Measurements from ENCODE around the gene CCND1. TPM values are rescaled to one million over a fixed set of nuclear protein-coding genes. Genes with fewer than 3 reads are reported as not detected.

The CCND1 gene
- total RNA-seq, 3 donors from 2014 or later (not counting 1 experiment from before 2014, with no cell fraction given), result 1.4 to 2.3 (median 2.3) TPM

DNA sequence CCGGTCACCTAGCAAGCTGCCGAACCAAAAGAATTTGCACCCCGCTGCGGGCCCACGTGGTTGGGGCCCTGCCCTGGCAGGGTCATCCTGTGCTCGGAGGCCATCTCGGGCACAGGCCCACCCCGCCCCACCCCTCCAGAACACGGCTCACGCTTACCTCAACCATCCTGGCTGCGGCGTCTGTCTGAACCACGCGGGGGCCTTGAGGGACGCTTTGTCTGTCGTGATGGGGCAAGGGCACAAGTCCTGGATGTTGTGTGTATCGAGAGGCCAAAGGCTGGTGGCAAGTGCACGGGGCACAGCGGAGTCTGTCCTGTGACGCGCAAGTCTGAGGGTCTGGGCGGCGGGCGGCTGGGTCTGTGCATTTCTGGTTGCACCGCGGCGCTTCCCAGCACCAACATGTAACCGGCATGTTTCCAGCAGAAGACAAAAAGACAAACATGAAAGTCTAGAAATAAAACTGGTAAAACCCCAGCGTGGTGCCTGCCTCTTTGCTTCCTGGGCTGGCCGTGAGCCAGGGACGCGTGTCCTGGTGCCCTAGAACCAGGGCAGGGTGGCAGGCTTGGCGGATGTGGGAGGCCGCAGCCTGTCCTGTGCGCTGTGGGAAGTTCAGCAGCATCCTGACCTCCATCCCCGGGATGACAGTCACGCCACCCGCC, 13.2 kb downstream of the CCND1 start:
- H3K9me3 ChIP-seq (ENCODE audit: control insufficient read depth, insufficient read depth, low read length), result no peaks in the 10 kb centered on the region
- no peaks in the 10 kb centered on the region for H3K4me1 ChIP-seq (ENCODE audit: control insufficient read depth, insufficient read depth, low read length)
- TF ChIP-seq, protein P1, sequence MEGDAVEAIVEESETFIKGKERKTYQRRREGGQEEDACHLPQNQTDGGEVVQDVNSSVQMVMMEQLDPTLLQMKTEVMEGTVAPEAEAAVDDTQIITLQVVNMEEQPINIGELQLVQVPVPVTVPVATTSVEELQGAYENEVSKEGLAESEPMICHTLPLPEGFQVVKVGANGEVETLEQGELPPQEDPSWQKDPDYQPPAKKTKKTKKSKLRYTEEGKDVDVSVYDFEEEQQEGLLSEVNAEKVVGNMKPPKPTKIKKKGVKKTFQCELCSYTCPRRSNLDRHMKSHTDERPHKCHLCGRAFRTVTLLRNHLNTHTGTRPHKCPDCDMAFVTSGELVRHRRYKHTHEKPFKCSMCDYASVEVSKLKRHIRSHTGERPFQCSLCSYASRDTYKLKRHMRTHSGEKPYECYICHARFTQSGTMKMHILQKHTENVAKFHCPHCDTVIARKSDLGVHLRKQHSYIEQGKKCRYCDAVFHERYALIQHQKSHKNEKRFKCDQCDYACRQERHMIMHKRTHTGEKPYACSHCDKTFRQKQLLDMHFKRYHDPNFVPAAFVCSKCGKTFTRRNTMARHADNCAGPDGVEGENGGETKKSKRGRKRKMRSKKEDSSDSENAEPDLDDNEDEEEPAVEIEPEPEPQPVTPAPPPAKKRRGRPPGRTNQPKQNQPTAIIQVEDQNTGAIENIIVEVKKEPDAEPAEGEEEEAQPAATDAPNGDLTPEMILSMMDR (IDR thresholded peaks at IDR 0.05), result no peak
- H3K27me3 ChIP-seq (ENCODE audit: control insufficient read depth, insufficient read depth, low read length), result no peaks in the 10 kb centered on the region
- 90% methylated on average over 38 of the region's 38 CpGs for WGBS (ENCODE audit: insufficient coverage)
- intact Hi-C loops (cut with micrococcal nuclease), result no loop called here
- ATAC-seq (no peak), DNase-seq (no peak)
- H3K36me3 ChIP-seq (ENCODE audit: control insufficient read depth, insufficient read depth, low read length), result no peaks in the 10 kb centered on the region
- Mint-ChIP-seq H3K4me3 (no peak overlapping the region), H3K36me3 (no peaks in the 10 kb centered on the region), H3K4me1 (no peaks in the 10 kb centered on the region), H3K27ac (no peak overlapping the region), H3K9me3 (no peaks in the 10 kb centered on the region), H3K27me3 (ENCODE audit: low read depth in 2 of 2) (no peaks in the 10 kb centered on the region)
- no peak overlapping the region for H3K4me3 ChIP-seq (ENCODE audit: low read length)
- no peak overlapping the region for H3K27ac ChIP-seq (ENCODE audit: low read length)

DNA sequence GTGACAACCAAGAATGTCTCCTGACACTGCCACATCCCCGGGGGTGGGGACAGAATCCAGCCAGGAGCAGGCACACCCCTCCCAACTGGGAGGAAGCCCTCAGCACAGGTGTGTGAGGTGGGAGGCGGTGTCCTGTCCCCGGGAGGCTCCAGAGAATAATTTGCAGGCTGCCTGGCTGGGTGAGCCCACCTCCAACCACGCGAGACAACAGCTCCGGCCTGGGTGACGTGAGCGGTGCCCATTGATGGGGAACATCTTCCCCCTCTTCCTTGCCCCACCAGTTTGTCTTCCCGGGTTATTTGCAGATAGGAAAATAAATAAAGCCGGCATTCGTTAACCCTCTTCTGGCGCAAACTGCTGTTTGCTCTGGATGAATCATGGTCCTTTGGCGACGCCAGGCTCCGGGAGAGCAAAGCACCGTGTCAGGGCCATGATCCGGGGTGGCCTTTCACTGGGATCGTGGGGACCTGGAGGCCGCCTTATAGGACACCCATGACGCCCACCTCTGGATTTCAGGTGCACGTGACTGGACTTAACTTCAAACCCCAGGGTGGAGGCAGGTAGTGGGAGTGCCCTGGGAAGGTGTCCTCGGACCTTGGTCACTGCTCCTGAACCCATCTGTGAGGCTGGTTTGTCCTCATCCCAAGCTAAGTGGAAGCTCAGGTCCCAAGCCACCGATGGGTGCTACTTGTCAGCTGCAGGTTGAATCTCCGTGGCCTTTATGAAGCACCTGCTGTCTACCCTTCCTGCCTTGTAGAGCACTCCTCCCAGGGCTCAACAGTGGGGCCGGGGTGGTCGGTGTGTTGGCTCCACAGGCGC, 13.9 kb downstream of the CCND1 start:
- DNase-seq, result no peak
- Mint-ChIP-seq H3K27me3 (ENCODE audit: low read depth in 2 of 2) (no peaks in the 10 kb centered on the region), H3K4me3 (no peak overlapping the region), H3K9me3 (no peaks in the 10 kb centered on the region), H3K4me1 (no peaks in the 10 kb centered on the region), H3K27ac (no peak overlapping the region), H3K36me3 (no peaks in the 10 kb centered on the region)
- Histone ChIP-seq H3K27me3 (ENCODE audit: control insufficient read depth, insufficient read depth, low read length) (no peaks in the 10 kb centered on the region), H3K4me3 (ENCODE audit: low read length) (no peak overlapping the region), H3K36me3 (ENCODE audit: control insufficient read depth, insufficient read depth, low read length) (no peaks in the 10 kb centered on the region), H3K27ac (ENCODE audit: low read length) (no peak overlapping the region), H3K4me1 (ENCODE audit: control insufficient read depth, insufficient read depth, low read length) (no peaks in the 10 kb centered on the region), H3K9me3 (ENCODE audit: control insufficient read depth, insufficient read depth, low read length) (no peaks in the 10 kb centered on the region)
- intact Hi-C loops (cut with micrococcal nuclease), result no loop called here
- TF ChIP-seq, protein P1 (IDR thresholded peaks at IDR 0.05), result no peak
- 91% methylated on average over 27 of the region's 27 CpGs for WGBS (ENCODE audit: insufficient coverage)
- ATAC-seq, result no peak

DNA sequence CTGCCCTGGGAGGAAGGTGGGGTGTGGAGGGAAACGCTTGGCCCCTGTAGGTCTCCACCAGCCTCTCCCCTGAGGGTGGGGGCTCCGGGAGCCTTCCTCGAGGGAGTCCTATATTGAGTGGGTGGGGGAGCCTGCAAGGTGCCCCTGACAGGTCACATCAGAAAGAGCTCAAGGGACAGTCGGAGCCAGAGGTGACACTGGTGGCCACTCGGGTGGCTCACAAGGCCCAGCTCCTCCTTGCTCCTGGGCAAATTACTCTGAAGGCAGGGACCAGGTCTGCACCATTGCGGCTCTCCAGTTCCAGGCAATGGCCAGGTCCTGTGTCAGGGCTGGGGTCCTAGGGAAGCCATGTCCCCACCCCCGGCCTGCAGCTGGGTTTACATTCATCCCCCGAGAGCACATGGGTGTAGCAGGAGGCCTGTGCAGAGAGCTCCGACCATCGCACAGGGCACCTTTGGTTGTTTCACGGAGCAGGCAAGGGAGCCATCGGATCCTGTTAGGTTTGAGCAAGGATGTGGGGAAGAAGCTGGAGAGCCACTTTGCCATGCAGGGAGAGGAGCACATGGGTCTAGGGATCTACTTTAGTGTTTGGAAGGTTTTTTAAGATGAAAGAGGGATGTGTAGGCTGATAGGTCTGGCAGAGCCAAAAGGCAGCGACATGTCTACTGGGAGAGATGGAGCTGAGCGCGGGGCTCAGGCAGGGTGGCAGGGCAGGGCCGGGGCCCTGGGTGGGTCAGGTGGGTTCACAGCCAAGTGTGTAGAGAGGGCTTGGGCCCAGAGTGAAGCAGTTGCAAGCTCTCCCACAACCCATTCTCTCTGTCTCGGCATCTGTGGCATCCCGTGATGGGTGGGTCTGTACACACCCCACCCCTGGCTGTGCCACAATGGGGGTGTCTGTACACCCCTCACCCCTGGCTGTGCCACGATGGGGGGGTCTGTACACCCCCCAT, 14.8 kb downstream of the CCND1 start:
- no peak overlapping the region for H3K27ac ChIP-seq (ENCODE audit: low read length)
- H3K36me3 ChIP-seq (ENCODE audit: control insufficient read depth, insufficient read depth, low read length), result no peaks in the 10 kb centered on the region
- no peaks in the 10 kb centered on the region for H3K27me3 ChIP-seq (ENCODE audit: control insufficient read depth, insufficient read depth, low read length)
- intact Hi-C loops (cut with micrococcal nuclease), result no loop called here
- no peak overlapping the region for H3K4me3 ChIP-seq (ENCODE audit: low read length)
- no peak overlapping the region for H3K4me3 Mint-ChIP-seq
- no peaks in the 10 kb centered on the region for H3K4me1 Mint-ChIP-seq
- H3K9me3 ChIP-seq (ENCODE audit: control insufficient read depth, insufficient read depth, low read length), result no peaks in the 10 kb centered on the region
- no peak overlapping the region for H3K27ac Mint-ChIP-seq
- DNase-seq (no peak), ATAC-seq (no peak)
- no peaks in the 10 kb centered on the region for H3K36me3 Mint-ChIP-seq
- TF ChIP-seq, protein P1 (IDR thresholded peaks at IDR 0.05), result no peak
- no peaks in the 10 kb centered on the region for H3K4me1 ChIP-seq (ENCODE audit: control insufficient read depth, insufficient read depth, low read length)
- H3K9me3 Mint-ChIP-seq, result no peaks in the 10 kb centered on the region
- no peaks in the 10 kb centered on the region for H3K27me3 Mint-ChIP-seq (ENCODE audit: low read depth in 2 of 2)
- 91% methylated on average over 19 of the region's 19 CpGs for WGBS (ENCODE audit: insufficient coverage)
